GM21423 (cell line): Measurements from ENCODE around the gene DPYSL3.
"Not testable (repeated sequence)": the region's sequence is repeated elsewhere in the genome, so short reads cannot be mapped to it uniquely, and the experiment has no call there.

ENCODE experiments used
- ATAC-seq: cut with Tn5 transposase; IDR thresholded peaks from one replicate; pipeline ENCODE4 v1.9.1; 2021; ENCODE audit warnings: mild to moderate bottlenecking, moderate library complexity; ENCODE audit not compliant: unreplicated experiment

DPYSL3 gene

GRCh38 chr5:147509710-147510651, at the start of gene DPYSL3:
TSS of gene DPYSL3 (minus strand) at chr5:147510068. CDS start at chr5:147509858, 210 bp downstream.
- ATAC-seq: no peak

GRCh38 chr5:147558826-147559225, 49.0 kb upstream of the DPYSL3 start:
- no peak for ATAC-seq

GRCh38 chr5:147557876-147558745, 48.2 kb upstream of the DPYSL3 start:
- no peak for ATAC-seq

- no peak for ATAC-seq
Measured at GRCh38 chr5:147555176-147555575, 45.3 kb upstream of the DPYSL3 start.

GRCh38 chr5:147554261-147554817, 44.5 kb upstream of the DPYSL3 start:
- ATAC-seq: no peak

- not testable (repeated sequence) for ATAC-seq
Measured at GRCh38 chr5:147553817-147554216, 43.9 kb upstream of the DPYSL3 start.

- no peak for ATAC-seq
Measured at GRCh38 chr5:147552897-147553296, 43.0 kb upstream of the DPYSL3 start.

GRCh38 chr5:147551677-147552076, 41.8 kb upstream of the DPYSL3 start:
- ATAC-seq: no peak

GRCh38 chr5:147547730-147548129, 37.9 kb upstream of the DPYSL3 start:
- no peak for ATAC-seq

GRCh38 chr5:147544556-147544955, 34.7 kb upstream of the DPYSL3 start:
- ATAC-seq: no peak

- ATAC-seq: no peak
Measured at GRCh38 chr5:147539053-147539452, 29.2 kb upstream of the DPYSL3 start.

GRCh38 chr5:147538236-147538635, 28.4 kb upstream of the DPYSL3 start:
- no peak for ATAC-seq

GRCh38 chr5:147534172-147534951, 24.5 kb upstream of the DPYSL3 start:
- no peak for ATAC-seq

GRCh38 chr5:147532156-147532555, 22.3 kb upstream of the DPYSL3 start:
- ATAC-seq: no peak

- no peak for ATAC-seq
Measured at GRCh38 chr5:147530530-147531389, 20.9 kb upstream of the DPYSL3 start.

GRCh38 chr5:147523069-147523468, 13.2 kb upstream of the DPYSL3 start:
- ATAC-seq: no peak

- ATAC-seq: no peak
Measured at GRCh38 chr5:147522435-147522834, 12.6 kb upstream of the DPYSL3 start.

GRCh38 chr5:147520450-147520849, 10.6 kb upstream of the DPYSL3 start:
- no peak for ATAC-seq

GRCh38 chr5:147519380-147519779, 9.5 kb upstream of the DPYSL3 start:
- ATAC-seq: no peak

- ATAC-seq: no peak
Measured at GRCh38 chr5:147517383-147517782, 7.5 kb upstream of the DPYSL3 start.
